MM.1S (cell line): Measurements from ENCODE around the gene PYM1.

ENCODE experiments used
- CTCF ChIP-seq: fragments of 300-600 bp; sonication (generic); IDR thresholded peaks from 2 replicates; pipeline ENCODE4 v1.5.1; 2016; ENCODE audit warnings: antibody characterized with exemption, low read length, mixed read lengths
- EZH2 ChIP-seq: fragments of 300-600 bp; sonication (generic); optimal IDR thresholded peaks from 2 replicates; pipeline ENCODE3; 2017; ENCODE audit warnings: low read depth, mild to moderate bottlenecking, antibody characterized with exemption, low read length, mixed read lengths

GRCh38 chr12:55973599-55974307 is 46.1 kb upstream of the PYM1 start, which contains the start of gene RAB5B:
- no peak for TF ChIP-seq CTCF
- no peak for TF ChIP-seq EZH2
